ENCODE results near the gene GPANK1.

Gene GPANK1

GRCh38 chr6:31642798-31643570 lies 21.8 kb downstream of the GPANK1 start:
- no peak for DNase-seq (ENCODE audit: low read depth, low spot score)

DNA sequence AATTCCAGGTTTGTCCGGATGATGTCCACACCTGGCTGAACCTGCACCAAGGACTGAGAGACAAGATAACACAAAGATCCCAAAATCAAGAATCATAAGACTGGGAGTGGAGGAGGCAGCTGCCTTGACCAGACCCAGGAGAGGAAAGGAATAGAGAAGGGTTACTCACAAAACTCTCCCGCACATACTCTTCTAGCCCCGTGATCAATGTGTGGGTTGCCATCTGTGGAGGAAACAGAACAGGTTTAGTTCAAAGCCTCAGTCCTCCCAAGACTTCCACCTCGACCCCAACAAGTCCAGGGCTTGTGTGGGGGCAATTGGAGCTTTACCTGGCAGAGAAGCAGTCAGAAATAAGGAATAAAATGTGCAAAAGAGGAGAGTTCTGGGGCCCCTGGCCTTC lies 23.4 kb downstream of the GPANK1 start:
- DNase-seq (ENCODE audit: low read depth, low spot score), result no peak

- DNase-seq (ENCODE audit: low read depth, low spot score), result no peak
Observed at GRCh38 chr6:31640612-31641011, 24.2 kb downstream of the GPANK1 start.

GRCh38 chr6:31639449-31639861 lies 25.3 kb downstream of the GPANK1 start:
- DNase-seq (ENCODE audit: low read depth, low spot score), result peak; percentile 59

GRCh38 chr6:31639043-31639442 lies 25.8 kb downstream of the GPANK1 start:
- DNase-seq (ENCODE audit: low read depth, low spot score), result no peak

- DNase-seq (ENCODE audit: low read depth, low spot score), result no peak
Observed at GRCh38 chr6:31636698-31637596, 27.9 kb downstream of the GPANK1 start.

GRCh38 chr6:31634969-31635575 lies 29.7 kb downstream of the GPANK1 start:
- DNase-seq (ENCODE audit: low read depth, low spot score), result no peak

- DNase-seq (ENCODE audit: low read depth, low spot score), result no peak
Observed at GRCh38 chr6:31634131-31634530, 30.7 kb downstream of the GPANK1 start.

GRCh38 chr6:31633447-31633846 lies 31.4 kb downstream of the GPANK1 start:
- DNase-seq (ENCODE audit: low read depth, low spot score), result no peak

- DNase-seq (ENCODE audit: low read depth, low spot score), result no peak
Observed at GRCh38 chr6:31632279-31632946, 32.4 kb downstream of the GPANK1 start.

DNA sequence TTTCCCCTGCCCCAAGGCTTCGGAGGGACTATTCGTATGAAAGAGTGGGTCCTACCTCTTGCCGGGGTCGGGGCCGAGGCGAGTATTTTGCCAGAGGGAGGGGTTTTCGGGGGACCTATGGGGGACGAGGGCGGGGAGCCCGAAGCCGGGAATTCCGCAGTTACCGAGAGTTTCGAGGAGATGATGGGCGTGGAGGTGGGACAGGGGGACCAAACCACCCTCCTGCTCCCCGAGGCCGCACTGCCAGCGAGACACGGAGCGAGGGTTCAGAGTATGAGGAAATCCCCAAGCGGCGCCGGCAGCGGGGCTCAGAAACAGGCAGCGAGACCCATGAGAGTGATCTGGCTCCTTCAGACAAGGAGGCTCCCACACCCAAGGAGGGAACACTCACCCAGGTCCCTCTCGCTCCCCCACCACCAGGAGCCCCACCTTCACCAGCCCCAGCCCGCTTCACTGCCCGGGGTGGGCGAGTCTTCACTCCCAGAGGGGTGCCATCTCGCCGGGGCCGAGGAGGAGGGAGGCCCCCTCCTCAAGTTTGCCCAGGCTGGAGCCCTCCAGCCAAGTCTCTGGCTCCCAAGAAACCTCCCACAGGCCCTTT lies 33.0 kb downstream of the GPANK1 start:
- no peak for DNase-seq (ENCODE audit: low read depth, low spot score)

- no peak for DNase-seq (ENCODE audit: low read depth, low spot score)
Observed at GRCh38 chr6:31631209-31631608, 33.6 kb downstream of the GPANK1 start.

DNA sequence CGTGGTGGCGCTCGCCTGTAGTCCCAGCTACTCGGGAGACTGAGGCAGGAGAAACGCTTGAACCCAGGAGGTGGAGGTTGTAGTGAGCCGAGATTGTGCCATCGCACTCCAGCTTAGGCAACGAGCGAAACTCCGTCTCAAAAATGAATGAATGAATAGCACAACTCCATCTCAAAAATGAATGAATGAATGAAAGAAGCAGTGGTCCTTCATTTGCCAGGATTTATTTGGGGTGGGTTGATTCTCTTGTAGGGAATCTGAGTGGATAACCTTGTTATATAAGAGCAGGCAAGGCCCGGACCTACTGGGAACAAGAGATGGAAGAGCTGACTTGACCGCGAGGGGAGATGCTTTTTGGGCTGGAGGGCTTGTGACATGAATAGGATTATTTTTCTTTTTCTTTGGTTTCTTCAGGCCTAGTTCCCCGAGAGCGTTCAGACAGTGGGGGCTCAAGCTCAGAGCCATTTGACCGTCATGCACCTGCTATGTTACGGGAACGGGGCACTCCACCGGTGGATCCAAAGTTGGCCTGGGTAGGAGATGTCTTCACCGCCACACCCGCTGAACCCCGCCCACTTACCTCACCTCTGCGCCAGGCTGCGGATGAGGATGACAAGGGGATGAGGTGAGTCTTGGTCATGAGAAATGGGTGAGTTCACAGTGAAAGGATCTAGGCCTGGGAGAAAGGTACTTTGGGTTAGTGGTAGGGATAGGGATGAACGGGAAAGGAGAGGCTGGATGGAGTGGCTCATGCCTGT lies 34.4 kb downstream of the GPANK1 start:
- DNase-seq (ENCODE audit: low read depth, low spot score), result no peak

GRCh38 chr6:31629014-31629413 lies 35.8 kb downstream of the GPANK1 start:
- DNase-seq (ENCODE audit: low read depth, low spot score), result no peak

- no peak for DNase-seq (ENCODE audit: low read depth, low spot score)
Observed at GRCh38 chr6:31627690-31628287, 37.0 kb downstream of the GPANK1 start.

GRCh38 chr6:31626952-31627351 lies 37.8 kb downstream of the GPANK1 start:
- no peak for DNase-seq (ENCODE audit: low read depth, low spot score)

DNA sequence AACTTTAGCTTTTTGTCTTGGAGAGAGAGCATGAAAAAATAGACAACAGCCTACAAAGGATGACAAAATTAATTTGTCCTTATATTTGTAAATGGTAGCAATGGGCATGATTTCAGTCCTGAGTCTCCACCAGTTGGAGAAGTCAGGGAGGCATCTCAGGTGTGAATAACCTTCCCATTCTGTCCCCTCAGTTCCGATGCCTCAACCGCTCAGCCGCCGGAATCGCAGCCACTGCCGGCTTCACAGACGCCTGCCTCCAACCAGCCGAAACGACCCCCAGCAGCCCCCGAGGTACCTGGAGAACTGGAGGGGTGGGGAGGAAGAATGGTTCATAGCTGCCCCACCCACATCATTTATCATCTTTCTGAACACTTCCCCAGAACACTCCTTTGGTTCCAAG lies 40.7 kb downstream of the GPANK1 start:
- DNase-seq (ENCODE audit: low read depth, low spot score), result no peak

GRCh38 chr6:31622684-31623091 lies 42.1 kb downstream of the GPANK1 start:
- peak; percentile 11 for DNase-seq (ENCODE audit: low read depth, low spot score)

- peak; percentile 44 for DNase-seq (ENCODE audit: low read depth, low spot score)
Observed at GRCh38 chr6:31621991-31622390, 42.8 kb downstream of the GPANK1 start.

DNA sequence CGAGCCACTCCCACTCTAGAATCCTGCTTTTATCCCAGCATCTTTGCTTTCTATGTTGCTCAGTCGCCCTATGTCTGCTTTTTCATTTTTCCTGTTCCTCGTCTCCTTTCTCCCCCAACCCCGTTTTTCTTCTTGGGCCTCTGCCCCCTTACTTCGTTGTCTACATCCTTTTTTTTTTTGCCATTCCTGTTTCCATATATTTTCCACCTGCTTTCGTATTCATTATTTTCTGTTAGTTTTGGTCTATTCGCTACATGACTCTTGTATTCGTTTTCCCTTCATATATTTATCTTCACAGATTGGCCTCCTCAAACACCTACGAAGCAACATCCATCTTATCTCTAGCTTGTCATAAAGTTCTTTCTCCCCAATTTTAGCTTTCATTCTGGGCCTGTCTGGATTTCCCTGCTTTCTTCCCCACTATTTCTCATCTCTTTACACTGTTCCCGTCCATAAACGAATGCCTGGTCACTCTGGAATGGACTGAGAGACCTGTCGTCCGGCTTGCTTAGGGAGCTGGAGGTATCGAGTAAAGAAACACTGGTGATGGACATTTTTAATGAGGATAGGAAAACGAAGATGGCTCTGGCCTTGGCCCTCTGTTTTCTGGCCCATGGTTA lies 43.4 kb downstream of the GPANK1 start:
- DNase-seq (ENCODE audit: low read depth, low spot score), result peak; percentile 21
